Keratinocyte (primary cell): Measurements from ENCODE around the gene RPN1. TPM values are rescaled to one million over a fixed set of nuclear protein-coding genes. Genes with fewer than 3 reads are reported as not detected.
"Not testable (repeated sequence)": the region's sequence is repeated elsewhere in the genome, so short reads cannot be mapped to it uniquely, and the experiment has no call there.

ENCODE experiments used
- DNase-seq: peaks from one replicate; pipeline ENCODE4 v3.0.0-alpha.2; 2011; ENCODE audit warnings: low read depth, missing footprints, low spot score
- FAIRE-seq: peaks from 2 replicates; lab custom pipeline; 2011; peaks lifted over from hg19 to GRCh38; lab: Jason Lieb, UNC
- H2AFZ ChIP-seq: 2 replicates; pipeline ENCODE4 v1.6.0; 2012; ENCODE audit warnings: low read length, control low read depth, inconsistent platforms; ENCODE audit not compliant: control insufficient read depth
- H3K27ac ChIP-seq: 2 replicates; pipeline ENCODE4 v1.5.1; 2011; ENCODE audit warnings: low read length; ENCODE audit not compliant: control insufficient read depth, insufficient read depth
- H3K27me3 ChIP-seq: 3 replicates; pipeline ENCODE4 v1.6.0; 2011; ENCODE audit warnings: low read length; ENCODE audit not compliant: control insufficient read depth, insufficient read depth; ENCODE audit errors: extremely low read depth
- H3K36me3 ChIP-seq, 2 experiments: 2 replicates in 1 of 2; 3 replicates in 1 of 2; pipeline ENCODE4 v1.5.1; 2011; ENCODE audit warnings: low read length in 2 of 2, mild to moderate bottlenecking in 1 of 2; ENCODE audit not compliant: control insufficient read depth in 2 of 2, insufficient read depth in 2 of 2; ENCODE audit errors: extremely low read depth in 1 of 2
- H3K4me1 ChIP-seq: 3 replicates; pipeline ENCODE4 v1.5.1; 2011; ENCODE audit warnings: low read length; ENCODE audit not compliant: control insufficient read depth, insufficient read depth; ENCODE audit errors: extremely low read depth
- H3K4me2 ChIP-seq: 3 replicates; pipeline ENCODE4 v1.6.0; 2011; ENCODE audit warnings: low read depth, low read length; ENCODE audit not compliant: control insufficient read depth, insufficient read depth; ENCODE audit errors: extremely low read depth
- H3K4me3 ChIP-seq, 3 experiments: fragments of 200-600 bp in 1 of 3; sonication (generic) in 1 of 3; 2 replicates in 2 of 3; 3 replicates in 1 of 3; pipeline ENCODE4 v1.5.1; 2011 to 2016; ENCODE audit warnings: low read length in 3 of 3, mild to moderate bottlenecking in 3 of 3, control low read depth in 2 of 3, inconsistent platforms in 1 of 3, low read depth in 1 of 3, mixed read lengths in 1 of 3, mixed run types in 1 of 3, moderate library complexity in 1 of 3; ENCODE audit not compliant: control insufficient read depth in 2 of 3, insufficient read depth in 2 of 3; ENCODE audit errors: extremely low read depth in 1 of 3
- H3K79me2 ChIP-seq: 2 replicates; pipeline ENCODE4 v1.6.0; 2012; ENCODE audit warnings: low read length; ENCODE audit not compliant: control insufficient read depth, insufficient read depth
- H3K9ac ChIP-seq: 3 replicates; pipeline ENCODE4 v1.6.0; 2011; ENCODE audit warnings: low read length; ENCODE audit not compliant: control insufficient read depth, insufficient read depth; ENCODE audit errors: extremely low read depth
- H3K9me1 ChIP-seq: 3 replicates; pipeline ENCODE4 v1.6.0; 2011; ENCODE audit warnings: low read length; ENCODE audit not compliant: control insufficient read depth, insufficient read depth; ENCODE audit errors: extremely low read depth
- H3K9me3 ChIP-seq: 2 replicates; pipeline ENCODE4 v1.5.1; 2012; ENCODE audit warnings: low read depth, low read length; ENCODE audit not compliant: control insufficient read depth
- H4K20me1 ChIP-seq: 3 replicates; pipeline ENCODE4 v1.6.0; 2011; ENCODE audit warnings: low read length; ENCODE audit not compliant: control insufficient read depth, insufficient read depth; ENCODE audit errors: extremely low read depth
- CTCF ChIP-seq, 3 experiments: IDR thresholded peaks in 1 of 3; conservative IDR thresholded peaks in 1 of 3; optimal IDR thresholded peaks in 1 of 3; 2 replicates in 2 of 3; 3 replicates in 1 of 3; pipeline versions ENCODE3 to v1.5.1; 2011; ENCODE audit warnings: low read length in 3 of 3, mild to moderate bottlenecking in 3 of 3, moderate library complexity in 2 of 3, control low read depth in 1 of 3, inconsistent platforms in 1 of 3; ENCODE audit not compliant: insufficient read depth in 2 of 3; ENCODE audit errors: extremely low read depth in 1 of 3
- EZH2 ChIP-seq: IDR thresholded peaks from one replicate; pipeline ENCODE4 v1.6.1; 2012; ENCODE audit warnings: inconsistent platforms, mild to moderate bottlenecking, low read length, moderate library complexity
- dilution Hi-C: fragments of 300-500 bp; cut with MboI; formaldehyde crosslinking; loops from one replicate; pipeline ENCODE4 v1.7.0; 2020; ENCODE audit warnings: low sequenced_read_pairs; ENCODE audit not compliant: extremely low pct_ligation_motif_present
- polyA plus RNA-seq, 5 experiments: library from polyadenylated mRNA; depleted of rRNA in 3 of 5; stranded (reverse) in 3 of 5; stranded (forward) in 1 of 5; unstranded in 1 of 5; fragments of >200 nt; gene quantifications; 1 replicate in 1 of 5; 2 replicates in 3 of 5; 3 replicates in 1 of 5; pipeline versions ENCODE4 v1.2.1 to v1.2.3, GENCODE V29; 2011 to 2012; ENCODE audit warnings: missing spikeins in 2 of 5, low read depth in 1 of 5, low replicate concordance in 1 of 5

Gene RPN1
- polyA plus RNA-seq, 1 donor (not counting 4 experiments of a cell fraction or from before 2014, with no cell fraction given) = 350 TPM

- TF ChIP-seq CTCF (optimal IDR thresholded peaks at IDR 0.05 in 1 of 3, IDR thresholded peaks at IDR 0.05 in 1 of 3, conservative IDR thresholded peaks at IDR 0.05 in 1 of 3; ENCODE audit: extremely low read depth in 1 of 3, insufficient read depth in 2 of 3, low read length in 3 of 3) (no peak), EZH2 (no peak)
- H3K27ac ChIP-seq = no peak overlapping the region
- no peak overlapping the region for H3K4me2 ChIP-seq
- no peaks in the 10 kb centered on the region for H3K9me1 ChIP-seq
- H3K4me3 ChIP-seq = no peak overlapping the region
- H4K20me1 ChIP-seq = no peaks in the 10 kb centered on the region
- no peaks in the 10 kb centered on the region for H3K79me2 ChIP-seq
- H3K4me1 ChIP-seq = no peaks in the 10 kb centered on the region
- no peaks in the 10 kb centered on the region for H3K9me3 ChIP-seq
- H3K9ac ChIP-seq = no peak overlapping the region
- dilution Hi-C loops = no loop called here
- FAIRE-seq (no peak), DNase-seq (no peak)
- H3K27me3 ChIP-seq = no peaks in the 10 kb centered on the region
- no peaks in the 10 kb centered on the region for H3K36me3 ChIP-seq
- H2AFZ ChIP-seq = no peak overlapping the region
Observed at GRCh38 chr3:128588147-128588546, 62.5 kb downstream of the RPN1 start.

GRCh38 chr3:128587391-128587790, 63.2 kb downstream of the RPN1 start:
- H3K9me1 ChIP-seq = no peaks in the 10 kb centered on the region
- no peaks in the 10 kb centered on the region for H3K36me3 ChIP-seq
- no peaks in the 10 kb centered on the region for H3K4me1 ChIP-seq
- DNase-seq = no peak
- no peak overlapping the region for H3K27ac ChIP-seq
- no peak overlapping the region for H3K9ac ChIP-seq
- H3K9me3 ChIP-seq = no peaks in the 10 kb centered on the region
- H3K27me3 ChIP-seq = no peaks in the 10 kb centered on the region
- H3K79me2 ChIP-seq = no peaks in the 10 kb centered on the region
- no peaks in the 10 kb centered on the region for H4K20me1 ChIP-seq
- H3K4me2 ChIP-seq = no peak overlapping the region
- H3K4me3 ChIP-seq = no peak overlapping the region
- TF ChIP-seq CTCF (optimal IDR thresholded peaks at IDR 0.05 in 1 of 3, IDR thresholded peaks at IDR 0.05 in 1 of 3, conservative IDR thresholded peaks at IDR 0.05 in 1 of 3; ENCODE audit: extremely low read depth in 1 of 3, insufficient read depth in 2 of 3, low read length in 3 of 3) (no peak), EZH2 (no peak)
- no peak for FAIRE-seq
- dilution Hi-C loops = no loop called here
- H2AFZ ChIP-seq = no peak overlapping the region

GRCh38 chr3:128586932-128587331, 63.7 kb downstream of the RPN1 start:
- dilution Hi-C loops, H3K9me3 ChIP-seq, H3K9ac ChIP-seq, H4K20me1 ChIP-seq, H3K27me3 ChIP-seq, H3K4me3 ChIP-seq, H3K9me1 ChIP-seq, FAIRE-seq, H3K4me2 ChIP-seq, DNase-seq, H3K27ac ChIP-seq, H3K4me1 ChIP-seq, H3K79me2 ChIP-seq, H2AFZ ChIP-seq, H3K36me3 ChIP-seq: not testable (repeated sequence)

- FAIRE-seq, H2AFZ ChIP-seq, H3K4me2 ChIP-seq, H4K20me1 ChIP-seq, H3K36me3 ChIP-seq, H3K9ac ChIP-seq, dilution Hi-C loops, H3K9me3 ChIP-seq, DNase-seq, H3K4me3 ChIP-seq, H3K27ac ChIP-seq, H3K9me1 ChIP-seq, H3K79me2 ChIP-seq, H3K27me3 ChIP-seq, H3K4me1 ChIP-seq: not testable (repeated sequence)
Observed at GRCh38 chr3:128586391-128586790, 64.2 kb downstream of the RPN1 start.
